Activated CD8-positive, alpha-beta T cell treated with anti-CD3 and anti-CD28 coated beads for 36 hours (primary cell): ENCODE data around the gene HEPN1. TPM values are rescaled to one million over a fixed set of nuclear protein-coding genes. Genes with fewer than 3 reads are reported as not detected.

Source experiments
- ATAC-seq: fragments of 200-7000 bp; cut with Tn5 transposase; one replicate; pipeline ENCODE4 v1.10.0; 2021; ENCODE audit warnings: mild to moderate bottlenecking, moderate library complexity
- CTCF ChIA-PET: fragments of 350-600 bp; sonication (Branson Sonifier 250); formaldehyde crosslinking; loops from one replicate; lab custom pipeline; 2021; ENCODE audit warnings: antibody characterized with exemption; lab: Charles Lee
- POLR2A ChIA-PET: fragments of 350-600 bp; sonication (Branson Sonifier 250); formaldehyde crosslinking; loops from one replicate; lab custom pipeline; 2021; ENCODE audit warnings: antibody characterized with exemption; lab: Charles Lee
- DNase-seq: peaks from one replicate; pipeline ENCODE4 v3.0.0-alpha.2; 2020
- H3K27ac Mint-ChIP-seq: one replicate; pipeline ENCODE4 v1.8.0; 2021; ENCODE audit warnings: mild to moderate bottlenecking, mixed read lengths
- H3K27me3 Mint-ChIP-seq: one replicate; pipeline ENCODE4 v1.8.0; 2021; ENCODE audit warnings: mixed read lengths
- H3K36me3 Mint-ChIP-seq: one replicate; pipeline ENCODE4 v1.8.0; 2021; ENCODE audit warnings: low read depth, mixed read lengths
- H3K4me1 Mint-ChIP-seq: one replicate; pipeline ENCODE4 v1.8.0; 2021; ENCODE audit warnings: low read depth, mixed read lengths
- H3K4me3 Mint-ChIP-seq: one replicate; pipeline ENCODE4 v1.8.0; 2021; ENCODE audit warnings: mild to moderate bottlenecking, moderate library complexity, mixed read lengths
- H3K9me3 Mint-ChIP-seq: one replicate; pipeline ENCODE4 v1.8.0; 2021; ENCODE audit warnings: mixed read lengths
- intact Hi-C: fragments of 100-400 bp; cut with micrococcal nuclease; formaldehyde crosslinking; loops from one replicate; pipeline ENCODE4 v1.10.0; 2022
- total RNA-seq, 2 experiments: library from RNA; stranded (reverse); gene quantifications; one replicate each; pipeline ENCODE4 v1.2.3, GENCODE V29; 2021
- TF ChIP-seq, protein P1 (sequence below): fragments of 200-600 bp; IDR thresholded peaks from one replicate; pipeline ENCODE4 v1.8.0; 2022; ENCODE audit warnings: antibody characterized with exemption, mild to moderate bottlenecking

Gene HEPN1
- total RNA-seq, 2 experiments from 2014 or later: not detected

GRCh38 chr11:124938970-124939369 lies 19.9 kb downstream of the HEPN1 start:
- ATAC-seq (no peak), DNase-seq (no peak)
- Mint-ChIP-seq H3K4me1 (peaks cover 15% of the 10 kb centered on the region), H3K27ac (no peak overlapping the region), H3K27me3 (peaks cover 2% of the 10 kb centered on the region), H3K4me3 (no peak overlapping the region), H3K9me3 (no peaks in the 10 kb centered on the region), H3K36me3 (no peaks in the 10 kb centered on the region)
- TF ChIP-seq, protein P1, sequence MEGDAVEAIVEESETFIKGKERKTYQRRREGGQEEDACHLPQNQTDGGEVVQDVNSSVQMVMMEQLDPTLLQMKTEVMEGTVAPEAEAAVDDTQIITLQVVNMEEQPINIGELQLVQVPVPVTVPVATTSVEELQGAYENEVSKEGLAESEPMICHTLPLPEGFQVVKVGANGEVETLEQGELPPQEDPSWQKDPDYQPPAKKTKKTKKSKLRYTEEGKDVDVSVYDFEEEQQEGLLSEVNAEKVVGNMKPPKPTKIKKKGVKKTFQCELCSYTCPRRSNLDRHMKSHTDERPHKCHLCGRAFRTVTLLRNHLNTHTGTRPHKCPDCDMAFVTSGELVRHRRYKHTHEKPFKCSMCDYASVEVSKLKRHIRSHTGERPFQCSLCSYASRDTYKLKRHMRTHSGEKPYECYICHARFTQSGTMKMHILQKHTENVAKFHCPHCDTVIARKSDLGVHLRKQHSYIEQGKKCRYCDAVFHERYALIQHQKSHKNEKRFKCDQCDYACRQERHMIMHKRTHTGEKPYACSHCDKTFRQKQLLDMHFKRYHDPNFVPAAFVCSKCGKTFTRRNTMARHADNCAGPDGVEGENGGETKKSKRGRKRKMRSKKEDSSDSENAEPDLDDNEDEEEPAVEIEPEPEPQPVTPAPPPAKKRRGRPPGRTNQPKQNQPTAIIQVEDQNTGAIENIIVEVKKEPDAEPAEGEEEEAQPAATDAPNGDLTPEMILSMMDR: no peak
- ChIA-PET POLR2A (interaction anchor here (0.6 to 1.3 kb wide), 3 partner anchors 15 to 202 kb away, joined by 3 to 6 read pairs (median 4); partner anchors contain the start of gene CCDC15), CTCF (interaction anchor here (1.3 kb wide), 1 partner anchor 15 kb away, joined by 5 read pairs; the partner anchor contains the start of gene CCDC15)
- intact Hi-C loops: no loop called here

GRCh38 chr11:124941703-124942102 lies 22.7 kb downstream of the HEPN1 start:
- ATAC-seq (no peak), DNase-seq (no peak)
- ChIA-PET POLR2A (interaction anchor here (1.4 to 1.5 kb wide), 2 partner anchors 8 to 13 kb away, joined by 3 to 4 read pairs; no protein-coding TSS in a partner anchor), CTCF (interaction anchor here (0.9 to 1.8 kb wide), 6 partner anchors 9 to 201 kb away, joined by 3 to 6 read pairs (median 4); partner anchors contain the start of gene CCDC15)
- Mint-ChIP-seq H3K4me1 (peaks cover 16% of the 10 kb centered on the region), H3K36me3 (no peaks in the 10 kb centered on the region), H3K27ac (no peak overlapping the region), H3K4me3 (no peak overlapping the region), H3K9me3 (no peaks in the 10 kb centered on the region), H3K27me3 (no peaks in the 10 kb centered on the region)
- intact Hi-C loops: no loop called here
- TF ChIP-seq, protein P1: no peak

DNA sequence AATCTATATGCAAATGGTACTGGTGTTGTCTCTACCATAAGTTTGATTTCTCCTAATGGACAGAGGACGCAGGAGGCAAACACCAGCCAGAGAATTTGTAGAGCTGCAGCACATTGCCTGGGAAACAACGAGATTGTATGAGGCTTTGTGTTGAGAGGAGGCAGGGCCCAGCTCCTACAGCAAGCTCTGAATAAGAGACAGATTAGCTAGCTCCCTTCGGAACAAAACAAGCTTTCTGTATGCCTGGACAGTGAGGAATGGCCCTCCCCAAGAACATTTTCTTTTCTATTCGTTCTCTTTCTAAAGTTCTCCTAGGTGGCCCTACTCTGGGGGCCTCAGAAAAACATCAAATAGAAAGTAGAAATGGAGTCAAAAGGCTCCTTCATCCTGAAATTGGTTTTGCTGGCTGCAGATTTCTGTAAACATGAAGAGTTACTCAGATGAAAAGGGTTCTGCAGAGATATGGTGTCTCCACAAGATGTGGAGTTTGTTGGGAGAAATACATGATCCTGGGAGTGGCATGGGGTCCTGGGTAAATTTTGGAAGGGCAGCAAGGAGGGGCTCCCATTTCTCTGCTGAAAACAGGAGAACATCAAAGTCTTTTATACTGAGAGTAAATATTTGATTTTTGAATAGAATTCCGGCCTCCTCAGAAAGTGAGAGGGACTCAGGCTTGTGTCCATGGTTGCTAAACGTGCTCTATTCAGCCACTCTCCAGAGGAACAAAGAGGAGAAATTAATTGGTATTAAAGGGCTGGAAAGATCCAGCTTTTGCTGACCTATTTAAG lies 23.6 kb downstream of the HEPN1 start:
- no peak for ATAC-seq
- no peaks in the 10 kb centered on the region for H3K36me3 Mint-ChIP-seq
- ChIA-PET POLR2A (interaction anchor here (0.7 to 1.4 kb wide), 3 partner anchors 11 to 22 kb away, joined by 3 read pairs; no protein-coding TSS in a partner anchor), CTCF (interaction anchor here (0.7 to 1.8 kb wide), 4 partner anchors 8 to 200 kb away, joined by 3 to 6 read pairs (median 5); partner anchors contain the start of gene CCDC15)
- no peaks in the 10 kb centered on the region for H3K9me3 Mint-ChIP-seq
- H3K27me3 Mint-ChIP-seq: no peaks in the 10 kb centered on the region
- TF ChIP-seq, protein P1: no peak
- intact Hi-C loops: no loop called here
- peaks cover 16% of the 10 kb centered on the region for H3K4me1 Mint-ChIP-seq
- no peak overlapping the region for H3K4me3 Mint-ChIP-seq
- DNase-seq: no peak
- no peak overlapping the region for H3K27ac Mint-ChIP-seq

- peaks cover 16% of the 10 kb centered on the region for H3K4me1 Mint-ChIP-seq
- ChIA-PET CTCF (interaction anchor here (0.7 to 1.3 kb wide), 3 partner anchors 8 to 181 kb away, joined by 3 to 4 read pairs (median 4); partner anchors contain the start of gene CCDC15), POLR2A (interaction anchor here (0.7 to 1.4 kb wide), 3 partner anchors 10 to 22 kb away, joined by 3 to 7 read pairs (median 3); partner anchors contain the start of gene CCDC15)
- DNase-seq: no peak
- TF ChIP-seq, protein P1: no peak
- no peak overlapping the region for H3K27ac Mint-ChIP-seq
- H3K9me3 Mint-ChIP-seq: peaks cover 4% of the 10 kb centered on the region
- ATAC-seq: no peak
- intact Hi-C loops: no loop called here
- no peaks in the 10 kb centered on the region for H3K27me3 Mint-ChIP-seq
- H3K36me3 Mint-ChIP-seq: peaks cover 1% of the 10 kb centered on the region
- no peak overlapping the region for H3K4me3 Mint-ChIP-seq
These were observed 24.2 kb downstream of the HEPN1 start for GRCh38 chr11:124943254-124943616.
